ENCODE measurements around the gene CSNK1E.
"Not testable (repeated sequence)": the region's sequence is repeated elsewhere in the genome, so short reads cannot be mapped to it uniquely, and the experiment has no call there.

DNA sequence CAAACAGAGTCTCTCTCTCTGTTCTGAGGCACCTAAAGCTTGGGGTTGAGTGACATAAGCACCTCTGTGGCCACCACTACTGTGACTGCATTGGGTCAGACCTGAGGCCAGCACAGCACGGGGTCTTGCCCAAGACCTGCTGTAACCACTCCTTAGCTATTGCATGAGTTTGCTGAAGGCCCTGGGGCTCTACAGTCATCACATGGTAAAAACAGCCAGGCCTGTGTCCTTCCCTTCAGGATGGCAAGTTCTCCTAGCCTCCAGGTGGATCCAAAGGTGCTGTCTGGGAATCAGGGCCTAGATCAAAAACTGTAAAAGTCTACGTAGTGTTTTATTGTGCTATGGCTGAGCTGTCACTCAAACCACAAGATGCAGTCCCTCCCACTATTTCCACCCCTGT is 43.3 kb upstream of the CSNK1E start:
- TF ChIP-seq, protein P1, sequence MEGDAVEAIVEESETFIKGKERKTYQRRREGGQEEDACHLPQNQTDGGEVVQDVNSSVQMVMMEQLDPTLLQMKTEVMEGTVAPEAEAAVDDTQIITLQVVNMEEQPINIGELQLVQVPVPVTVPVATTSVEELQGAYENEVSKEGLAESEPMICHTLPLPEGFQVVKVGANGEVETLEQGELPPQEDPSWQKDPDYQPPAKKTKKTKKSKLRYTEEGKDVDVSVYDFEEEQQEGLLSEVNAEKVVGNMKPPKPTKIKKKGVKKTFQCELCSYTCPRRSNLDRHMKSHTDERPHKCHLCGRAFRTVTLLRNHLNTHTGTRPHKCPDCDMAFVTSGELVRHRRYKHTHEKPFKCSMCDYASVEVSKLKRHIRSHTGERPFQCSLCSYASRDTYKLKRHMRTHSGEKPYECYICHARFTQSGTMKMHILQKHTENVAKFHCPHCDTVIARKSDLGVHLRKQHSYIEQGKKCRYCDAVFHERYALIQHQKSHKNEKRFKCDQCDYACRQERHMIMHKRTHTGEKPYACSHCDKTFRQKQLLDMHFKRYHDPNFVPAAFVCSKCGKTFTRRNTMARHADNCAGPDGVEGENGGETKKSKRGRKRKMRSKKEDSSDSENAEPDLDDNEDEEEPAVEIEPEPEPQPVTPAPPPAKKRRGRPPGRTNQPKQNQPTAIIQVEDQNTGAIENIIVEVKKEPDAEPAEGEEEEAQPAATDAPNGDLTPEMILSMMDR (conservative IDR thresholded peaks at IDR 0.05; ENCODE audit: low read depth, low read length) = not testable (repeated sequence)
- TF ChIP-seq MXI1 (IDR thresholded peaks at IDR 0.05; ENCODE audit: borderline replicate concordance, low read depth, low read length); BHLHE40 (IDR thresholded peaks at IDR 0.05; ENCODE audit: low read depth, low read length); RAD21 (IDR thresholded peaks at IDR 0.05; ENCODE audit: low read length); POLR2A (IDR thresholded peaks at IDR 0.05; ENCODE audit: low read depth, low read length); CEBPB (IDR thresholded peaks at IDR 0.05; ENCODE audit: low read depth, low read length); CHD1 (IDR thresholded peaks at IDR 0.05; ENCODE audit: low read depth, low read length); MAZ (IDR thresholded peaks at IDR 0.05; ENCODE audit: borderline replicate concordance, low read depth, low read length); RFX5 (IDR thresholded peaks at IDR 0.05; ENCODE audit: low read depth, low read length); FOS (IDR thresholded peaks at IDR 0.05; ENCODE audit: low read depth, low read length); RCOR1 (IDR thresholded peaks at IDR 0.05; ENCODE audit: insufficient replicate concordance, low read length); MAFK (IDR thresholded peaks at IDR 0.05; ENCODE audit: low read depth, low read length): not testable (repeated sequence)
- TF ChIP-seq, protein P2, sequence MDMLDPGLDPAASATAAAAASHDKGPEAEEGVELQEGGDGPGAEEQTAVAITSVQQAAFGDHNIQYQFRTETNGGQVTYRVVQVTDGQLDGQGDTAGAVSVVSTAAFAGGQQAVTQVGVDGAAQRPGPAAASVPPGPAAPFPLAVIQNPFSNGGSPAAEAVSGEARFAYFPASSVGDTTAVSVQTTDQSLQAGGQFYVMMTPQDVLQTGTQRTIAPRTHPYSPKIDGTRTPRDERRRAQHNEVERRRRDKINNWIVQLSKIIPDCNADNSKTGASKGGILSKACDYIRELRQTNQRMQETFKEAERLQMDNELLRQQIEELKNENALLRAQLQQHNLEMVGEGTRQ (IDR thresholded peaks at IDR 0.05; ENCODE audit: low read depth, low read length) = not testable (repeated sequence)
- TF ChIP-seq, protein P3, sequence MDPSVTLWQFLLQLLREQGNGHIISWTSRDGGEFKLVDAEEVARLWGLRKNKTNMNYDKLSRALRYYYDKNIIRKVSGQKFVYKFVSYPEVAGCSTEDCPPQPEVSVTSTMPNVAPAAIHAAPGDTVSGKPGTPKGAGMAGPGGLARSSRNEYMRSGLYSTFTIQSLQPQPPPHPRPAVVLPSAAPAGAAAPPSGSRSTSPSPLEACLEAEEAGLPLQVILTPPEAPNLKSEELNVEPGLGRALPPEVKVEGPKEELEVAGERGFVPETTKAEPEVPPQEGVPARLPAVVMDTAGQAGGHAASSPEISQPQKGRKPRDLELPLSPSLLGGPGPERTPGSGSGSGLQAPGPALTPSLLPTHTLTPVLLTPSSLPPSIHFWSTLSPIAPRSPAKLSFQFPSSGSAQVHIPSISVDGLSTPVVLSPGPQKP (IDR thresholded peaks at IDR 0.05; ENCODE audit: borderline replicate concordance, low read depth, low read length) = not testable (repeated sequence)

Measured in IMR-90 (cell line).